K562 (cell line): ENCODE measurements around the gene GRB10. TPM values are rescaled to one million over a fixed set of nuclear protein-coding genes. Genes with fewer than 3 reads are reported as not detected.

ENCODE experiments used
- ATAC-seq: fragments of 200-7000 bp; cut with Tn5 transposase; 3 replicates; pipeline ENCODE4 v1.9.1; 2020; ENCODE audit warnings: moderate library complexity
- BruUV-seq: library from RNA; stranded (reverse); fragments of 400-500 nt; replicated peaks from 2 replicates; lab custom pipeline; 2021; lab: Mats Ljungman, UMichigan
- CTCF ChIA-PET: fragments of 300-600 bp; formaldehyde crosslinking; extraction: SDS; loops from one replicate; lab custom pipeline; 2021; ENCODE audit warnings: low intra/inter-chr PET ratio; lab: Yijun Ruan, JAX
- POLR2A ChIA-PET: fragments of 300-600, 350-650 bp; sonication (Branson Sonifier 250); formaldehyde crosslinking; extraction: SDS; loops from one replicate; lab custom pipeline; 2021; ENCODE audit warnings: antibody characterized with exemption, inconsistent platforms; lab: Yijun Ruan, JAX
- DNase-seq, 4 experiments: peaks; one replicate each; pipeline versions ENCODE4 v3.0.0 to v3.0.0-alpha.2; 2011 to 2018; ENCODE audit warnings: low spot score in 3 of 4, mixed read lengths in 3 of 4; ENCODE audit errors: extremely low read depth in 1 of 4
- FAIRE-seq: peaks from 2 replicates; lab custom pipeline; 2011; peaks lifted over from hg19 to GRCh38; lab: Jason Lieb, UNC
- H2AFZ ChIP-seq: 2 replicates; pipeline ENCODE4 v1.6.0; 2011; ENCODE audit warnings: low read depth, low read length, control low read depth, inconsistent platforms
- H3K27ac ChIP-seq: fragments of 200-600 bp; 3 replicates; pipeline ENCODE4 v1.8.0; 2011; ENCODE audit warnings: low read depth, mild to moderate bottlenecking, control low read depth, inconsistent platforms, low read length, moderate library complexity, mixed read lengths; ENCODE audit errors: extremely low read depth
- H3K27me3 ChIP-seq, 2 experiments: fragments of 300-600 bp in 1 of 2; 2 replicates in 1 of 2; 3 replicates in 1 of 2; pipeline versions ENCODE4 v1.6.0 to v1.8.0; 2011; ENCODE audit warnings: inconsistent platforms in 2 of 2, low read length in 2 of 2, mild to moderate bottlenecking in 1 of 2, mixed read lengths in 1 of 2, moderate library complexity in 1 of 2; ENCODE audit not compliant: control insufficient read depth in 2 of 2, insufficient read depth in 2 of 2
- H3K36me3 ChIP-seq: fragments of 300-600 bp; 3 replicates; pipeline ENCODE4 v1.8.0; 2011; ENCODE audit warnings: mild to moderate bottlenecking, low read length, inconsistent platforms; ENCODE audit not compliant: control insufficient read depth, insufficient read depth
- H3K4me1 ChIP-seq, 2 experiments: fragments of 200-600 bp in 1 of 2; replicated peaks in 1 of 2; 2 replicates in 1 of 2; 3 replicates in 1 of 2; pipeline versions ENCODE4 v1.5.1 to v1.8.0; 2011; ENCODE audit warnings: inconsistent platforms in 2 of 2, low read length in 2 of 2, mild to moderate bottlenecking in 1 of 2, mixed read lengths in 1 of 2, moderate library complexity in 1 of 2; ENCODE audit not compliant: control insufficient read depth in 2 of 2, insufficient read depth in 2 of 2
- H3K4me2 ChIP-seq: 2 replicates; pipeline ENCODE4 v1.6.1; 2011; ENCODE audit warnings: low read length, control low read depth, inconsistent platforms, mixed read lengths; ENCODE audit not compliant: insufficient read depth
- H3K4me3 ChIP-seq: fragments of 200-600 bp; sonication (generic), shearing (Covaris generic); 2 replicates; pipeline ENCODE4 v1.5.1; 2016; ENCODE audit warnings: control low read depth, inconsistent platforms
- H3K79me2 ChIP-seq: fragments of 200-600 bp; 3 replicates; pipeline ENCODE4 v1.8.0; 2011; ENCODE audit warnings: low read length, inconsistent platforms; ENCODE audit not compliant: control insufficient read depth, insufficient read depth
- H3K9ac ChIP-seq, 2 experiments: 2 replicates each; pipeline versions ENCODE4 v1.6.0 to v1.6.1; 2011; ENCODE audit warnings: low read depth in 2 of 2, low read length in 2 of 2, control low read depth in 1 of 2, inconsistent platforms in 1 of 2, mild to moderate bottlenecking in 1 of 2, mixed read lengths in 1 of 2; ENCODE audit not compliant: insufficient read depth in 1 of 2
- H3K9me1 ChIP-seq: one replicate; pipeline ENCODE4 v1.6.0; 2011; ENCODE audit warnings: inconsistent platforms, mild to moderate bottlenecking, low read length, moderate library complexity; ENCODE audit not compliant: control insufficient read depth, insufficient read depth
- H3K9me3 ChIP-seq: replicated peaks from 2 replicates; pipeline ENCODE4 v1.5.1; 2011; ENCODE audit warnings: low read depth, low read length, inconsistent platforms; ENCODE audit not compliant: control insufficient read depth, insufficient read depth
- H4K20me1 ChIP-seq: replicated peaks from 2 replicates; pipeline ENCODE4 v1.6.1; 2011; ENCODE audit warnings: low read length, inconsistent platforms, mixed read lengths; ENCODE audit not compliant: control insufficient read depth, insufficient read depth
- AFF4 ChIP-seq: sonication (generic); formaldehyde crosslinking; IDR thresholded peaks from 2 replicates; pipeline ENCODE4 v1.8.0; 2023; ENCODE audit warnings: mild to moderate bottlenecking, missing genetic modification reagents
- CTCF ChIP-seq, 3 experiments: IDR thresholded peaks in 2 of 3; conservative IDR thresholded peaks in 1 of 3; 2 replicates each; pipeline ENCODE4 v1.5.1; 2011 to 2012; ENCODE audit warnings: low read length in 3 of 3, mild to moderate bottlenecking in 3 of 3, control low read depth in 2 of 3, improper control_type of control experiment in 1 of 3, inconsistent platforms in 1 of 3, low read depth in 1 of 3, mixed read lengths in 1 of 3, moderate library complexity in 1 of 3; ENCODE audit not compliant: insufficient read depth in 2 of 3
- DIDO1 ChIP-seq: fragments of 450-650 bp; IDR thresholded peaks from 2 replicates; pipeline ENCODE4 v1.6.1; 2016; ENCODE audit warnings: low read depth, missing biosample characterization, missing genetic modification characterization
- ELK1 ChIP-seq: sonication (generic); formaldehyde crosslinking; IDR thresholded peaks from 2 replicates; pipeline ENCODE4 v1.8.1; 2022; ENCODE audit warnings: missing genetic modification reagents
- HEY1 ChIP-seq: fragments of 250-450 bp; sonication (Bioruptor Pico); IDR thresholded peaks from 2 replicates; pipeline ENCODE4 v1.5.0; 2020; ENCODE audit warnings: mild to moderate bottlenecking, moderate library complexity, borderline replicate concordance
- MECOM ChIP-seq: fragments of 250-450 bp; sonication (Bioruptor Pico); IDR thresholded peaks from 2 replicates; pipeline ENCODE4 v1.8.0; 2022; ENCODE audit warnings: inconsistent platforms
- NCOA2 ChIP-seq, 2 experiments: fragments of 450-650 bp; IDR thresholded peaks; 2 replicates each; pipeline ENCODE4 v1.6.1; 2018; ENCODE audit warnings: mild to moderate bottlenecking in 2 of 2, moderate library complexity in 1 of 2; ENCODE audit not compliant: partially characterized antibody in 2 of 2
- NCOR1 ChIP-seq: fragments of 450-650 bp; IDR thresholded peaks from 2 replicates; pipeline ENCODE4 v1.6.1; 2016; ENCODE audit warnings: mild to moderate bottlenecking, moderate library complexity
- NR4A1 ChIP-seq, 2 experiments: fragments of 250-450 bp in 1 of 2; fragments of 450-650 bp in 1 of 2; sonication (Bioruptor Pico) in 1 of 2; IDR thresholded peaks; 2 replicates each; pipeline versions ENCODE4 v1.4.0 to v1.6.1; 2016 to 2020; ENCODE audit warnings: mild to moderate bottlenecking in 2 of 2, missing compliant biosample characterization in 1 of 2, missing genetic modification characterization in 1 of 2, moderate library complexity in 1 of 2
- RBFOX2 ChIP-seq: fragments of 200-400 bp; formaldehyde crosslinking; IDR thresholded peaks from 2 replicates; pipeline ENCODE4 v1.6.1; 2017; ENCODE audit warnings: low read depth, mild to moderate bottlenecking, low read length, moderate library complexity
- RHOXF2B ChIP-seq: fragments of 250-450 bp; sonication (Bioruptor Pico); conservative IDR thresholded peaks from 2 replicates; pipeline ENCODE4 v1.5.1; 2021
- SMARCC2 ChIP-seq: fragments of 450-650 bp; IDR thresholded peaks from 2 replicates; pipeline ENCODE4 v1.6.1; 2017; ENCODE audit warnings: antibody characterized with exemption, moderate library complexity, mild to moderate bottlenecking, low read depth
- SMARCE1 ChIP-seq: fragments of 450-650 bp; IDR thresholded peaks from 2 replicates; pipeline ENCODE4 v1.7.1; 2016; ENCODE audit warnings: mild to moderate bottlenecking
- ZBTB26 ChIP-seq: fragments of 450-650 bp; formaldehyde crosslinking; IDR thresholded peaks from 2 replicates; pipeline ENCODE4 v1.4.0; 2022; ENCODE audit warnings: missing genetic modification characterization
- WGBS: fragments of 100-300 bp; shearing (Covaris generic); methylation state at CpG from one replicate; pipeline ENCODE4 v1.1.6; 2016; ENCODE audit warnings: low coverage, mixed read lengths; ENCODE audit not compliant: insufficient coverage; ENCODE audit errors: missing lambda C conversion rate; 5-methylcytosine and 5-hydroxymethylcytosine counted together
- in situ Hi-C: fragments of 300-500 bp; cut with MboI; formaldehyde crosslinking; loops from 4 replicates; pipeline ENCODE4 v1.15.0; 2018; ENCODE audit warnings: inconsistent platforms, mixed read lengths
- intact Hi-C: fragments of 100-400 bp; cut with micrococcal nuclease; formaldehyde crosslinking; loops from 2 replicates; pipeline ENCODE4 v1.14.2; 2022
- polyA plus RNA-seq, 8 experiments: library from polyadenylated mRNA; depleted of rRNA in 4 of 8; stranded (reverse) in 5 of 8; unstranded in 3 of 8; fragments of >200 nt; fragmentation: Nextera tagmentation in 2 of 8; fragmentation: Illumina TruSeq in 1 of 8; extraction: Ambion mirVana in 2 of 8; extraction: Trizol in 1 of 8; gene quantifications; 2 replicates each; pipeline versions ENCODE4 v1.2.1 to v1.2.3, GENCODE V29; 2011 to 2014; ENCODE audit warnings: inconsistent platforms in 1 of 8, missing spikeins in 1 of 8
- total RNA-seq, 7 experiments: library from RNA; depleted of rRNA in 6 of 7; stranded (reverse); fragments of >200 nt in 6 of 7; fragmentation: Illumina TruSeq in 2 of 7; extraction: Trizol in 2 of 7; gene quantifications; 2 replicates each; pipeline versions ENCODE4 v1.2.1 to v1.2.3, GENCODE V29; 2011 to 2021; ENCODE audit warnings: low replicate concordance in 1 of 7

The GRB10 gene
- total and polyA plus RNA-seq, 9 of the 15 experiments (the other 6 are each of a cell fraction or from before 2014, with no cell fraction given), result 8.9 to 88.5 (median 40.7) TPM

GRCh38 chr7:50655490-50655889 is 127.2 kb downstream of the GRB10 start:
- peaks cover 0 to 4% of the 10 kb centered on the region in 2 experiments; a peak in 1 of 5 replicates for H3K4me1 ChIP-seq
- H3K79me2 ChIP-seq, result no peaks in the 10 kb centered on the region
- CTCF ChIA-PET, result no interaction called here
- H3K27me3 ChIP-seq, result no peaks in the 10 kb centered on the region
- H3K9ac ChIP-seq, result no peak overlapping the region
- H4K20me1 ChIP-seq, result no peaks in the 10 kb centered on the region
- H3K36me3 ChIP-seq, result peaks cover 13% of the 10 kb centered on the region
- WGBS, result 82% methylated on average over 3 of the region's 3 CpGs
- in situ Hi-C loops (no loop called here), intact Hi-C loops (no loop called here)
- FAIRE-seq, result no peak
- no peak overlapping the region for H3K4me2 ChIP-seq
- H2AFZ ChIP-seq, result no peak overlapping the region
- H3K27ac ChIP-seq, result no peak overlapping the region
- ATAC-seq, result no peak
- H3K4me3 ChIP-seq, result no peak overlapping the region
- no peaks in the 10 kb centered on the region for H3K9me1 ChIP-seq
- no TSS peak for BruUV-seq
- DNase-seq, result no peak
- no peaks in the 10 kb centered on the region for H3K9me3 ChIP-seq
- POLR2A ChIA-PET, result interaction anchor here (1.2 to 1.3 kb wide), 2 partner anchors 11 to 129 kb away, joined by 4 to 5 read pairs; no protein-coding TSS in a partner anchor
- TF ChIP-seq HEY1 (CRISPR knock-in tag) (no peak), ELK1 (CRISPR knock-in tag) (no peak), RHOXF2B (no peak), DIDO1 (tag) (no peak), AFF4 (CRISPR knock-in tag) (no peak), SMARCE1 (no peak), MECOM (no peak), NR4A1 (CRISPR knock-in tag; IDR thresholded peaks at IDR 0.05) (no peak), NR4A1 (tag; IDR thresholded peaks at IDR 0.05) (no peak), RBFOX2 (no peak), NCOR1 (no peak), SMARCC2 (no peak), ZBTB26 (no peak), CTCF (IDR thresholded peaks at IDR 0.05 in 2 of 3, conservative IDR thresholded peaks at IDR 0.05 in 1 of 3; ENCODE audit: insufficient read depth in 2 of 3, low read depth in 1 of 3, low read length in 3 of 3) (no peak), NCOA2 (IDR thresholded peaks at IDR 0.05; ENCODE audit: partially characterized antibody in 2 of 2) (no peak)
